Measurements from ENCODE around the gene ITFG1. TPM values are rescaled to one million over a fixed set of nuclear protein-coding genes. Genes with fewer than 3 reads are reported as not detected.

ITFG1 gene
- polyA plus RNA-seq, 3 donors: 28.9 to 62.5 (median 35.3) TPM

GRCh38 chr16:47463771-47464624 is 3.1 kb upstream of the ITFG1 start:
- Mint-ChIP-seq H3K4me1 (peaks cover 44% of the 10 kb centered on the region), H3K36me3 (peaks cover 15 to 22% of the 10 kb centered on the region in 2 donors), H3K27ac (peak overlapping the region in 3 of 7 donors; percentile 7 to 53 (median 42)), H3K4me3 (no peak overlapping the region), H3K27me3 (ENCODE audit: low read depth in 3 of 3) (no peaks in the 10 kb centered on the region), H3K9me3 (no peaks in the 10 kb centered on the region)
- H3K4me2 ChIP-seq (replicated peaks; ENCODE audit: extremely low read depth, low read length, poor library complexity, severe bottlenecking): no peak overlapping the region
- H3K27ac ChIP-seq (ENCODE audit: low read depth in 1 of 2, low read length in 2 of 2): peak overlapping the region in 1 of 2 donors; percentile 17
- H3K9me3 ChIP-seq (replicated peaks in 1 of 2; ENCODE audit: control insufficient read depth in 1 of 2, insufficient read depth in 1 of 2, low read length in 2 of 2): no peaks in the 10 kb centered on the region
- intact Hi-C loops (cut with micrococcal nuclease): loop anchor here (5.0 to 10.0 kb wide), 3 partner anchors 322 to 637 kb away; partner anchors contain the start of genes DNAJA2 (in 1 of the 2) and NETO2 (in 1 of the 2)
- no peak overlapping the region for H3K4me3 ChIP-seq (replicated peaks in 1 of 3; ENCODE audit: low read depth in 2 of 3, low read length in 3 of 3)
- no peak for TF ChIP-seq CTCF (IDR thresholded peaks at IDR 0.05)
- DNase-seq: no peak
- H3K79me2 ChIP-seq (ENCODE audit: insufficient read depth, low read length): peaks cover 95% of the 10 kb centered on the region
- H4K20me1 ChIP-seq (ENCODE audit: insufficient read depth, low read length): peaks cover 47% of the 10 kb centered on the region
- H3K27me3 ChIP-seq (ENCODE audit: control insufficient read depth in 2 of 2, insufficient read depth in 2 of 2, low read length in 2 of 2): no peaks in the 10 kb centered on the region
- H3K4me1 ChIP-seq (ENCODE audit: control insufficient read depth in 1 of 2, insufficient read depth in 2 of 2, low read length in 2 of 2): peaks cover 18 to 30% of the 10 kb centered on the region in 2 donors
- no peak overlapping the region for H3K9ac ChIP-seq (ENCODE audit: insufficient read depth, low read length, poor library complexity, severe bottlenecking)
- WGBS (ENCODE audit: insufficient coverage): 92% methylated on average over 7 of the region's 11 CpGs
- H2AFZ ChIP-seq (ENCODE audit: insufficient read depth, low read depth, low read length, poor library complexity, severe bottlenecking): no peak overlapping the region
- peaks cover 10 to 48% of the 10 kb centered on the region in 2 donors for H3K36me3 ChIP-seq (replicated peaks in 1 of 2; ENCODE audit: control insufficient read depth in 1 of 2, insufficient read depth in 2 of 2, low read length in 2 of 2)

GRCh38 chr16:47461598-47462266 is 869 bp upstream of the ITFG1 start:
- H3K27ac Mint-ChIP-seq: peak overlapping the region; percentile 96 to 99 (median 97)
- peaks cover 0 to 1% (median 0%) of the 10 kb centered on the region in 3 donors for H3K27me3 Mint-ChIP-seq (ENCODE audit: low read depth in 3 of 3)
- no peak for TF ChIP-seq CTCF (IDR thresholded peaks at IDR 0.05)
- Histone ChIP-seq H3K9me3 (replicated peaks in 1 of 2; ENCODE audit: control insufficient read depth in 1 of 2, insufficient read depth in 1 of 2, low read length in 2 of 2) (no peaks in the 10 kb centered on the region), H3K36me3 (replicated peaks in 1 of 2; ENCODE audit: control insufficient read depth in 1 of 2, insufficient read depth in 2 of 2, low read length in 2 of 2) (peaks cover 14 to 53% of the 10 kb centered on the region in 2 donors), H3K4me2 (replicated peaks; ENCODE audit: extremely low read depth, low read length, poor library complexity, severe bottlenecking) (peak overlapping the region; percentile 90), H3K27ac (ENCODE audit: low read depth in 1 of 2, low read length in 2 of 2) (peak overlapping the region; percentile 96 to 98), H4K20me1 (ENCODE audit: insufficient read depth, low read length) (peaks cover 28% of the 10 kb centered on the region), H3K4me3 (replicated peaks in 1 of 3; ENCODE audit: low read depth in 2 of 3, low read length in 3 of 3) (peak overlapping the region; percentile 86 to 99 (median 90)), H3K4me1 (ENCODE audit: control insufficient read depth in 1 of 2, insufficient read depth in 2 of 2, low read length in 2 of 2) (peaks cover 18 to 30% of the 10 kb centered on the region in 2 donors), H3K79me2 (ENCODE audit: insufficient read depth, low read length) (peaks cover 78% of the 10 kb centered on the region), H3K9ac (ENCODE audit: insufficient read depth, low read length, poor library complexity, severe bottlenecking) (peak overlapping the region; percentile 94), H2AFZ (ENCODE audit: insufficient read depth, low read depth, low read length, poor library complexity, severe bottlenecking) (peak overlapping the region; percentile 98), H3K27me3 (ENCODE audit: control insufficient read depth in 2 of 2, insufficient read depth in 2 of 2, low read length in 2 of 2) (no peaks in the 10 kb centered on the region)
- H3K4me3 Mint-ChIP-seq: peak overlapping the region; percentile 97 to 100
- DNase-seq: peak; percentile 46 to 60 (median 59)
- H3K9me3 Mint-ChIP-seq: no peaks in the 10 kb centered on the region
- H3K4me1 Mint-ChIP-seq: peaks cover 53% of the 10 kb centered on the region
- H3K36me3 Mint-ChIP-seq: peaks cover 21 to 31% of the 10 kb centered on the region in 2 donors
- WGBS (ENCODE audit: insufficient coverage): 0% methylated on average over 9 of the region's 17 CpGs
- intact Hi-C loops (cut with micrococcal nuclease): loop anchor here (5.0 to 10.0 kb wide), 3 partner anchors 319 to 634 kb away; partner anchors contain the start of genes DNAJA2 (in 1 of the 2) and NETO2 (in 1 of the 2)

Data from CD14-positive monocyte (primary cell).